Mesendoderm (in vitro differentiated cells): ENCODE results near the gene ACTR8.

Experiments
- DNase-seq: peaks from one replicate; pipeline ENCODE4 v3.0.0; 2013
- H2AK5ac ChIP-seq: 2 replicates; pipeline ENCODE4 v1.6.1; 2013; ENCODE audit warnings: low read length, inconsistent platforms
- H2BK120ac ChIP-seq: 2 replicates; pipeline ENCODE4 v1.6.1; 2013; ENCODE audit warnings: low read depth, mild to moderate bottlenecking, low read length, moderate library complexity, mixed read lengths
- H2BK15ac ChIP-seq: replicated peaks from 2 replicates; pipeline ENCODE4 v1.6.1; 2013; ENCODE audit warnings: low read depth, mild to moderate bottlenecking, moderate library complexity
- H2BK5ac ChIP-seq: 2 replicates; pipeline ENCODE4 v1.6.1; 2013; ENCODE audit warnings: low read length, inconsistent platforms
- H3K18ac ChIP-seq: 2 replicates; pipeline ENCODE4 v1.6.1; 2013; ENCODE audit warnings: mild to moderate bottlenecking, low read length, mixed read lengths
- H3K23ac ChIP-seq: one replicate; pipeline ENCODE4 v1.6.1; 2013; ENCODE audit warnings: low read length
- H3K27ac ChIP-seq: 2 replicates; pipeline ENCODE4 v1.5.1; 2013; ENCODE audit warnings: low read depth, mild to moderate bottlenecking, inconsistent platforms, low read length, moderate library complexity
- H3K27me3 ChIP-seq: 2 replicates; pipeline ENCODE4 v1.6.1; 2013; ENCODE audit warnings: low read length, control low read depth, mild to moderate bottlenecking, inconsistent platforms; ENCODE audit not compliant: insufficient read depth, poor library complexity
- H3K36me3 ChIP-seq: 2 replicates; pipeline ENCODE4 v1.6.1; 2013; ENCODE audit warnings: low read length, inconsistent platforms; ENCODE audit not compliant: control insufficient read depth, insufficient read depth
- H3K4ac ChIP-seq: one replicate; pipeline ENCODE4 v1.6.1; 2013; ENCODE audit warnings: low read depth, mild to moderate bottlenecking, low read length, moderate library complexity
- H3K4me1 ChIP-seq: 2 replicates; pipeline ENCODE4 v1.6.1; 2013; ENCODE audit warnings: low read depth, low read length, inconsistent platforms; ENCODE audit not compliant: control insufficient read depth
- H3K4me2 ChIP-seq: 2 replicates; pipeline ENCODE4 v1.6.1; 2013; ENCODE audit warnings: low read length
- H3K4me3 ChIP-seq: 2 replicates; pipeline ENCODE4 v1.5.1; 2013; ENCODE audit warnings: mild to moderate bottlenecking, low read length
- H3K56ac ChIP-seq: one replicate; pipeline ENCODE4 v1.6.1; 2013; ENCODE audit warnings: low read length
- H3K79me1 ChIP-seq: 2 replicates; pipeline ENCODE4 v1.6.1; 2013; ENCODE audit warnings: low read length, inconsistent platforms
- H3K79me2 ChIP-seq: 2 replicates; pipeline ENCODE4 v1.6.1; 2013; ENCODE audit warnings: mild to moderate bottlenecking, low read length; ENCODE audit not compliant: control insufficient read depth, insufficient read depth
- H3K9ac ChIP-seq: 2 replicates; pipeline ENCODE4 v1.6.1; 2013; ENCODE audit warnings: low read length, inconsistent platforms
- H4K5ac ChIP-seq: one replicate; pipeline ENCODE4 v1.6.1; 2013; ENCODE audit warnings: low read length
- H4K8ac ChIP-seq: one replicate; pipeline ENCODE4 v1.6.1; 2013; ENCODE audit warnings: low read depth, mild to moderate bottlenecking, control low read depth, low read length, moderate library complexity
- WGBS: extraction: QIAGEN DNeasy Blood & Tissue Kit; methylation state at CpG from one replicate; pipeline ENCODE4 v1.1.7; 2013; ENCODE audit warnings: low lambda C conversion rate, missing lambda C conversion rate; ENCODE audit not compliant: insufficient coverage; ENCODE audit errors: extremely low coverage; 5-methylcytosine and 5-hydroxymethylcytosine counted together

ACTR8 gene

GRCh38 chr3:53891497-53892285 lies 9.7 kb upstream of the ACTR8 start, which contains the start of gene SELENOK:
Gene SELENOK, minus strand, starts transcription at chr3:53891859.
- no peak within 1 kb of the TSS for H2BK5ac ChIP-seq
- H2AK5ac ChIP-seq: no peak within 1 kb of the TSS
- peaks cover 13% of the 10 kb centered on the region for H3K79me1 ChIP-seq
- peak within 1 kb of the TSS; percentile 94 for H4K8ac ChIP-seq
- H3K79me2 ChIP-seq: peaks cover 21% of the 10 kb centered on the region
- H2BK120ac ChIP-seq: no peak within 1 kb of the TSS
- no peaks in the 10 kb centered on the region for H3K27me3 ChIP-seq
- H3K4me1 ChIP-seq: peaks cover 5% of the 10 kb centered on the region
- peak within 1 kb of the TSS; percentile 93 for H3K56ac ChIP-seq
- peak within 1 kb of the TSS; percentile 36 for H3K4ac ChIP-seq
- H4K5ac ChIP-seq: peak within 1 kb of the TSS; percentile 88
- no peak within 1 kb of the TSS for H2BK15ac ChIP-seq
- H3K9ac ChIP-seq: peak within 1 kb of the TSS; percentile 86
- peak within 1 kb of the TSS; percentile 90 for H3K4me3 ChIP-seq
- H3K36me3 ChIP-seq: no peaks in the 10 kb centered on the region
- H3K4me2 ChIP-seq: peak within 1 kb of the TSS; percentile 77
- no CpG with 5 or more reads among the region's 73 CpGs for WGBS
- no peak within 1 kb of the TSS for H3K18ac ChIP-seq
- H3K23ac ChIP-seq: peak within 1 kb of the TSS; percentile 10
- DNase-seq: peak; percentile 100
- no peak within 1 kb of the TSS for H3K27ac ChIP-seq

GRCh38 chr3:53890726-53891475 lies 8.9 kb upstream of the ACTR8 start:
- DNase-seq: peak; percentile 82

GRCh38 chr3:53888232-53888631 lies 6.3 kb upstream of the ACTR8 start:
- no peak for DNase-seq
- H3K9ac ChIP-seq: no peak overlapping the region
- H3K4me1 ChIP-seq: peaks cover 5% of the 10 kb centered on the region
- H4K5ac ChIP-seq: no peak overlapping the region
- no peak overlapping the region for H2AK5ac ChIP-seq
- no peaks in the 10 kb centered on the region for H3K27me3 ChIP-seq
- H2BK5ac ChIP-seq: no peak overlapping the region
- H3K79me2 ChIP-seq: peaks cover 21% of the 10 kb centered on the region
- no peak overlapping the region for H3K4me3 ChIP-seq
- H3K4ac ChIP-seq: no peak overlapping the region
- no peak overlapping the region for H3K4me2 ChIP-seq
- H3K79me1 ChIP-seq: peaks cover 13% of the 10 kb centered on the region
- H4K8ac ChIP-seq: no peak overlapping the region
- no peak overlapping the region for H3K27ac ChIP-seq
- no peak overlapping the region for H3K56ac ChIP-seq
- WGBS: no CpG with 5 or more reads among the region's 1 CpG
- H3K23ac ChIP-seq: no peak overlapping the region
- H3K18ac ChIP-seq: no peak overlapping the region
- H2BK120ac ChIP-seq: no peak overlapping the region
- H2BK15ac ChIP-seq: no peak overlapping the region
- no peaks in the 10 kb centered on the region for H3K36me3 ChIP-seq

More at GRCh38 chr3:53890726-53891475, 8.9 kb upstream of the ACTR8 start:
- H3K4me2 ChIP-seq: peak overlapping the region; percentile 77
- H3K4me3 ChIP-seq: peak overlapping the region; percentile 90
- no peak overlapping the region for H3K18ac ChIP-seq
- H2BK5ac ChIP-seq: no peak overlapping the region
- no peak overlapping the region for H3K23ac ChIP-seq
- H2BK15ac ChIP-seq: no peak overlapping the region
- H3K27ac ChIP-seq: no peak overlapping the region
- H4K8ac ChIP-seq: no peak overlapping the region
- H4K5ac ChIP-seq: no peak overlapping the region
- H2AK5ac ChIP-seq: no peak overlapping the region
- H3K79me1 ChIP-seq: peaks cover 13% of the 10 kb centered on the region
- H2BK120ac ChIP-seq: no peak overlapping the region
- peak overlapping the region; percentile 5 for H3K4ac ChIP-seq
- no peaks in the 10 kb centered on the region for H3K27me3 ChIP-seq
- peak overlapping the region; percentile 86 for H3K9ac ChIP-seq
- H3K36me3 ChIP-seq: no peaks in the 10 kb centered on the region
- H3K79me2 ChIP-seq: peaks cover 21% of the 10 kb centered on the region
- WGBS: no CpG with 5 or more reads among the region's 21 CpGs
- H3K56ac ChIP-seq: peak overlapping the region; percentile 93
- H3K4me1 ChIP-seq: peaks cover 5% of the 10 kb centered on the region

- H2BK120ac ChIP-seq: no peak overlapping the region
Observed at GRCh38 chr3:53887446-53887845, 5.5 kb upstream of the ACTR8 start.

GRCh38 chr3:53885239-53885638 lies 3.3 kb upstream of the ACTR8 start:
- Histone ChIP-seq H3K4me2 (no peak overlapping the region), H2BK5ac (no peak overlapping the region), H3K4me3 (no peak overlapping the region), H3K79me2 (peaks cover 12% of the 10 kb centered on the region), H3K4ac (no peak overlapping the region), H2BK15ac (no peak overlapping the region), H3K9ac (no peak overlapping the region), H3K27ac (no peak overlapping the region), H3K79me1 (peaks cover 9% of the 10 kb centered on the region), H2AK5ac (no peak overlapping the region), H3K23ac (no peak overlapping the region), H4K5ac (no peak overlapping the region), H3K18ac (no peak overlapping the region), H3K4me1 (peaks cover 11% of the 10 kb centered on the region), H3K56ac (no peak overlapping the region), H3K36me3 (no peaks in the 10 kb centered on the region), H3K27me3 (no peaks in the 10 kb centered on the region), H4K8ac (no peak overlapping the region), H2BK120ac (no peak overlapping the region)
- WGBS: no CpG with 5 or more reads among the region's 3 CpGs
- DNase-seq: no peak

More at GRCh38 chr3:53887446-53887845, 5.5 kb upstream of the ACTR8 start:
- no peak overlapping the region for H3K18ac ChIP-seq
- H3K4me2 ChIP-seq: no peak overlapping the region
- H3K23ac ChIP-seq: no peak overlapping the region
- H3K4me1 ChIP-seq: peaks cover 5% of the 10 kb centered on the region
- H2BK15ac ChIP-seq: no peak overlapping the region
- H3K4ac ChIP-seq: no peak overlapping the region
- no peak overlapping the region for H2AK5ac ChIP-seq
- no peak overlapping the region for H3K9ac ChIP-seq
- H4K5ac ChIP-seq: no peak overlapping the region
- no peak overlapping the region for H2BK5ac ChIP-seq
- peaks cover 13% of the 10 kb centered on the region for H3K79me1 ChIP-seq
- no peak for DNase-seq
- H3K79me2 ChIP-seq: peaks cover 21% of the 10 kb centered on the region
- H3K27me3 ChIP-seq: no peaks in the 10 kb centered on the region
- H3K36me3 ChIP-seq: no peaks in the 10 kb centered on the region
- no peak overlapping the region for H4K8ac ChIP-seq
- H3K56ac ChIP-seq: no peak overlapping the region
- no peak overlapping the region for H3K4me3 ChIP-seq
- no peak overlapping the region for H3K27ac ChIP-seq
